Activated B cell treated with CpG ODN at 0.5 μM for 24 hours (primary cell): ENCODE measurements around the gene KLHL42. TPM values are rescaled to one million over a fixed set of nuclear protein-coding genes. Genes with fewer than 3 reads are reported as not detected.

ENCODE experiments used
- ATAC-seq: fragments of 200-7000 bp; cut with Tn5 transposase; one replicate; pipeline ENCODE4 v1.10.0; 2021; ENCODE audit warnings: low read depth, mild to moderate bottlenecking, moderate library complexity
- CTCF ChIA-PET: fragments of 350-600 bp; sonication (Branson Sonifier 250); formaldehyde crosslinking; loops from one replicate; lab custom pipeline; 2021; ENCODE audit warnings: antibody characterized with exemption; lab: Charles Lee
- POLR2A ChIA-PET: fragments of 350-600 bp; sonication (Branson Sonifier 250); formaldehyde crosslinking; loops from one replicate; lab custom pipeline; 2021; ENCODE audit warnings: antibody characterized with exemption; lab: Charles Lee
- DNase-seq: peaks from one replicate; pipeline ENCODE4 v3.0.0; 2022
- H3K27ac Mint-ChIP-seq: one replicate; pipeline ENCODE4 v1.8.0; 2020; ENCODE audit warnings: mixed read lengths
- H3K27me3 Mint-ChIP-seq: one replicate; pipeline ENCODE4 v1.8.0; 2021; ENCODE audit warnings: mixed read lengths
- H3K36me3 Mint-ChIP-seq: one replicate; pipeline ENCODE4 v1.8.0; 2021; ENCODE audit warnings: low read depth, mixed read lengths
- H3K4me1 Mint-ChIP-seq: one replicate; pipeline ENCODE4 v1.8.0; 2021; ENCODE audit warnings: mixed read lengths
- H3K4me3 Mint-ChIP-seq: one replicate; pipeline ENCODE4 v1.8.0; 2020; ENCODE audit warnings: mild to moderate bottlenecking, mixed read lengths
- H3K9me3 Mint-ChIP-seq: one replicate; pipeline ENCODE4 v1.8.0; 2020; ENCODE audit warnings: mixed read lengths
- CTCF ChIP-seq: fragments of 200-600 bp; IDR thresholded peaks from one replicate; pipeline ENCODE4 v1.8.0; 2022; ENCODE audit warnings: antibody characterized with exemption, mild to moderate bottlenecking
- intact Hi-C: fragments of 100-400 bp; cut with micrococcal nuclease; formaldehyde crosslinking; loops from one replicate; pipeline ENCODE4 v1.15.1; 2024
- total RNA-seq: library from RNA; stranded (reverse); gene quantifications from 2 replicates; pipeline ENCODE4 v1.2.3, GENCODE V29; 2022

Gene KLHL42
- total RNA-seq, 1 donor from 2014 or later, result 19.3 TPM

- ChIA-PET POLR2A (no interaction called here), CTCF (no interaction called here)
- intact Hi-C loops, result no loop called here
- H3K27me3 Mint-ChIP-seq, result no peaks in the 10 kb centered on the region
- no peaks in the 10 kb centered on the region for H3K4me1 Mint-ChIP-seq
- no peak overlapping the region for H3K4me3 Mint-ChIP-seq
- TF ChIP-seq CTCF, result no peak
- no peaks in the 10 kb centered on the region for H3K36me3 Mint-ChIP-seq
- DNase-seq (no peak), ATAC-seq (no peak)
- H3K27ac Mint-ChIP-seq, result no peak overlapping the region
- no peaks in the 10 kb centered on the region for H3K9me3 Mint-ChIP-seq
These were observed 35.0 kb downstream of the KLHL42 start for GRCh38 chr12:27814851-27815591.

- POLR2A ChIA-PET, result no interaction called here
- CTCF ChIA-PET, result no interaction called here
- no peak overlapping the region for H3K27ac Mint-ChIP-seq
These were observed 37.7 kb downstream of the KLHL42 start for GRCh38 chr12:27817766-27818165.

GRCh38 chr12:27818401-27818918, 38.4 kb downstream of the KLHL42 start:
- Mint-ChIP-seq H3K4me3 (no peak overlapping the region), H3K4me1 (peaks cover 23% of the 10 kb centered on the region), H3K9me3 (no peaks in the 10 kb centered on the region), H3K27me3 (peaks cover 2% of the 10 kb centered on the region), H3K27ac (no peak overlapping the region), H3K36me3 (no peaks in the 10 kb centered on the region)
- no peak for ATAC-seq
- intact Hi-C loops, result no loop called here
- no peak for DNase-seq
- CTCF ChIA-PET, result no interaction called here
- POLR2A ChIA-PET, result no interaction called here
- no peak for TF ChIP-seq CTCF

More at GRCh38 chr12:27817766-27818165, 37.7 kb downstream of the KLHL42 start:
- intact Hi-C loops, result no loop called here
- Mint-ChIP-seq H3K27me3 (peaks cover under 1% of the 10 kb centered on the region), H3K9me3 (no peaks in the 10 kb centered on the region), H3K4me1 (peaks cover 17% of the 10 kb centered on the region), H3K36me3 (no peaks in the 10 kb centered on the region), H3K4me3 (no peak overlapping the region)
- TF ChIP-seq CTCF, result no peak
- ATAC-seq, result no peak
- DNase-seq, result no peak

GRCh38 chr12:27820564-27820963, 40.5 kb downstream of the KLHL42 start:
- intact Hi-C loops, result loop anchor here (2.0 kb wide), 1 partner anchor 110 kb away; the partner anchor contains the start of gene MRPS35
- TF ChIP-seq CTCF, result no peak
- no peak overlapping the region for H3K27ac Mint-ChIP-seq
- ATAC-seq (no peak), DNase-seq (no peak)
- H3K4me1 Mint-ChIP-seq, result peaks cover 38% of the 10 kb centered on the region
- no peaks in the 10 kb centered on the region for H3K36me3 Mint-ChIP-seq
- no peak overlapping the region for H3K4me3 Mint-ChIP-seq
- peaks cover 2% of the 10 kb centered on the region for H3K27me3 Mint-ChIP-seq
- no peaks in the 10 kb centered on the region for H3K9me3 Mint-ChIP-seq
- CTCF ChIA-PET, result interaction anchor here (0.7 to 2.9 kb wide), 9 partner anchors 9 to 121 kb away, joined by 3 to 19 read pairs (median 6); partner anchors contain the start of genes KLHL42 and MANSC4
- POLR2A ChIA-PET, result no interaction called here

- intact Hi-C loops, result loop anchor here (1.0 to 2.0 kb wide), 3 partner anchors 88 to 119 kb away; partner anchors contain the start of gene MRPS35
- peak overlapping the region; percentile 73 for H3K27ac Mint-ChIP-seq
- H3K9me3 Mint-ChIP-seq, result no peaks in the 10 kb centered on the region
- POLR2A ChIA-PET, result interaction anchor here (0.6 to 1.2 kb wide), 3 partner anchors 41 to 119 kb away, joined by 3 to 4 read pairs (median 3); no protein-coding TSS in a partner anchor
- TF ChIP-seq CTCF, result peak; percentile 43
- DNase-seq, result peak; percentile 24
- no peaks in the 10 kb centered on the region for H3K36me3 Mint-ChIP-seq
- peak overlapping the region; percentile 66 for H3K4me3 Mint-ChIP-seq
- H3K27me3 Mint-ChIP-seq, result peaks cover 2% of the 10 kb centered on the region
- CTCF ChIA-PET, result interaction anchor here (0.7 to 2.9 kb wide), 11 partner anchors 9 to 120 kb away, joined by 3 to 19 read pairs (median 5); partner anchors contain the start of genes KLHL42 and MANSC4
- ATAC-seq, result peak; percentile 25
- H3K4me1 Mint-ChIP-seq, result peaks cover 38% of the 10 kb centered on the region
These were observed 41.4 kb downstream of the KLHL42 start for GRCh38 chr12:27821259-27821973.
